ENCODE measurements around the gene RGS7.
"Not testable (repeated sequence)": the region's sequence is repeated elsewhere in the genome, so short reads cannot be mapped to it uniquely, and the experiment has no call there.

RGS7 gene

DNA sequence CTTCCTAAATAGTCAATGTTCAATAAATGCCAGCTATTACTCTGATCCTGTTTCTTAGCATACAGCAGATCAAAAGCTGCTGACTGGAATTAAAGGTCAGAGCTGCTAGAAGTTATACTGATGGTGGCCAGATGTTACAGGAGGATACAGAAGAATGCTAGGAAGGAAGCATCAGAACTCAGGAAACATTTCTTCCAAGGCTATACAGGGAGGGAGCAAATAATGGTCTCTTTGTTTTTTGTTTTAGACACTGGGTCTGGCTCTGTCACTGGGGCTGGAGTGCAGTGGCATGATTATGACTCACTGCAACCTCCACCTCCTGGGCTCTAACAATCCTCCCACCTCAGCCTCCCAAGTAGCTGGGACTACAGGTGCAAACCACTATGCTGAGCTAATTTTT, 175.5 kb downstream of the RGS7 start:
- no peak for DNase-seq (ENCODE audit: low spot score)
- TF ChIP-seq, protein P1, sequence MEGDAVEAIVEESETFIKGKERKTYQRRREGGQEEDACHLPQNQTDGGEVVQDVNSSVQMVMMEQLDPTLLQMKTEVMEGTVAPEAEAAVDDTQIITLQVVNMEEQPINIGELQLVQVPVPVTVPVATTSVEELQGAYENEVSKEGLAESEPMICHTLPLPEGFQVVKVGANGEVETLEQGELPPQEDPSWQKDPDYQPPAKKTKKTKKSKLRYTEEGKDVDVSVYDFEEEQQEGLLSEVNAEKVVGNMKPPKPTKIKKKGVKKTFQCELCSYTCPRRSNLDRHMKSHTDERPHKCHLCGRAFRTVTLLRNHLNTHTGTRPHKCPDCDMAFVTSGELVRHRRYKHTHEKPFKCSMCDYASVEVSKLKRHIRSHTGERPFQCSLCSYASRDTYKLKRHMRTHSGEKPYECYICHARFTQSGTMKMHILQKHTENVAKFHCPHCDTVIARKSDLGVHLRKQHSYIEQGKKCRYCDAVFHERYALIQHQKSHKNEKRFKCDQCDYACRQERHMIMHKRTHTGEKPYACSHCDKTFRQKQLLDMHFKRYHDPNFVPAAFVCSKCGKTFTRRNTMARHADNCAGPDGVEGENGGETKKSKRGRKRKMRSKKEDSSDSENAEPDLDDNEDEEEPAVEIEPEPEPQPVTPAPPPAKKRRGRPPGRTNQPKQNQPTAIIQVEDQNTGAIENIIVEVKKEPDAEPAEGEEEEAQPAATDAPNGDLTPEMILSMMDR (IDR thresholded peaks at IDR 0.05; ENCODE audit: extremely low read depth, missing control alignments): no peak

- no peak for DNase-seq (ENCODE audit: low spot score)
- TF ChIP-seq, protein P1 (IDR thresholded peaks at IDR 0.05; ENCODE audit: extremely low read depth, missing control alignments): no peak
Observed at GRCh38 chr1:241180569-241180968, 176.4 kb downstream of the RGS7 start.

DNA sequence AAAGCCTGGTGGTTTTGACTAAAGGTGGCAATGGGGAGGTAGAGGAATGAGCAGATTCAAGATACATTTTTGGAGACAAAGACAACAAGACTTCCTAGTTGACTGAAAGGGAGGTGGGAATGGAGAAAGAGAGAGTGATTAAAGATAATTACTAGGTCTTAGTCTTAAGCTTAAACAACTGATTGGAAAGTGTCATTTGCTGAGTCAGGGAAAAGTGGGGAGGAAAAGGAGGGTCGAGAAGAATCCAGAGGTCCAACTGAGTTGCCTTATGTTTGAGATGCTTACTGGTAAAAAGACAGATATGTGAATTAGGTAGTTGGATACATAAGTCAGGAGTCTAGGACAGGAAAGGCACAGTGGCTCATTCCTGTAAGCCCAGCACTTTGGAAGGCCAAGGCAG, 179.3 kb downstream of the RGS7 start:
- DNase-seq (ENCODE audit: low spot score): no peak
- TF ChIP-seq, protein P1 (IDR thresholded peaks at IDR 0.05; ENCODE audit: extremely low read depth, missing control alignments): no peak

DNA sequence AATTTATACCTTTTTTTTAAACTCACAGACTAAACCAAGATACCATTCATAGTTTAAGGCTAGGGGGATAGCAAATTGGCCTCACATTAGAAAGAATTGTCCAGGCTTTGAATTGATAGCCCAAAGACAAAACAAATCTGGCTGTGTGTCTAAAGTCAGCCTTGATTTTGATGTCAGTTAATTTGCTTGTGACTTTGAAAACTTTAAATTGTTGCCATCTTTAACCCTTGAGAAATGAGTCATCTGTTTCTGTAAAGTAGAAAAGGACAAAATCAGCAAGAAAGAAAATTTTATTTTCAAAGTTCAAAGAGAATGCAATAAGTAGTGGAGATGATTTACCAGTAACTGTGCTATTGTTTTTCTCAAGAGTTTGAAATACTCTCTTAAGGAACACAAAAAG, 184.5 kb downstream of the RGS7 start:
- no peak for DNase-seq (ENCODE audit: low spot score)
- TF ChIP-seq, protein P1 (IDR thresholded peaks at IDR 0.05; ENCODE audit: extremely low read depth, missing control alignments): no peak

GRCh38 chr1:241171991-241172390, 185.0 kb downstream of the RGS7 start:
- no peak for DNase-seq (ENCODE audit: low spot score)
- TF ChIP-seq, protein P1 (IDR thresholded peaks at IDR 0.05; ENCODE audit: extremely low read depth, missing control alignments): no peak

- DNase-seq (ENCODE audit: low spot score): no peak
- TF ChIP-seq, protein P1 (IDR thresholded peaks at IDR 0.05; ENCODE audit: extremely low read depth, missing control alignments): no peak
Observed at GRCh38 chr1:241167121-241167630, 189.8 kb downstream of the RGS7 start.

GRCh38 chr1:241166625-241167024, 190.4 kb downstream of the RGS7 start:
- DNase-seq (ENCODE audit: low spot score): no peak
- TF ChIP-seq, protein P1 (IDR thresholded peaks at IDR 0.05; ENCODE audit: extremely low read depth, missing control alignments): no peak

GRCh38 chr1:241165256-241165655, 191.7 kb downstream of the RGS7 start:
- not testable (repeated sequence) for DNase-seq (ENCODE audit: low spot score)
